Osteocyte (in vitro differentiated cells): ENCODE data around the gene TRIM36. TPM values are rescaled to one million over a fixed set of nuclear protein-coding genes. Genes with fewer than 3 reads are reported as not detected.

Source experiments
- DNase-seq: peaks from one replicate; pipeline ENCODE4 v3.0.0; 2021; ENCODE audit warnings: mixed read lengths; ENCODE audit not compliant: unreplicated experiment; ENCODE audit errors: extremely low spot score
- H3K27ac Mint-ChIP-seq: one replicate; pipeline ENCODE4 v1.8.0; 2021; ENCODE audit warnings: mild to moderate bottlenecking, mixed read lengths; ENCODE audit not compliant: unreplicated experiment
- H3K27me3 Mint-ChIP-seq: one replicate; pipeline ENCODE4 v1.8.0; 2021; ENCODE audit warnings: mixed read lengths; ENCODE audit not compliant: unreplicated experiment
- H3K36me3 Mint-ChIP-seq: one replicate; pipeline ENCODE4 v1.8.0; 2021; ENCODE audit warnings: mixed read lengths; ENCODE audit not compliant: unreplicated experiment
- H3K4me1 Mint-ChIP-seq: one replicate; pipeline ENCODE4 v1.8.0; 2021; ENCODE audit warnings: mixed read lengths; ENCODE audit not compliant: unreplicated experiment
- H3K4me3 Mint-ChIP-seq: one replicate; pipeline ENCODE4 v1.8.0; 2021; ENCODE audit warnings: mild to moderate bottlenecking, moderate library complexity, mixed read lengths; ENCODE audit not compliant: unreplicated experiment
- H3K9me3 Mint-ChIP-seq: one replicate; pipeline ENCODE4 v1.8.0; 2021; ENCODE audit warnings: mixed read lengths; ENCODE audit not compliant: unreplicated experiment
- CTCF ChIP-seq: fragments of 200-600 bp; sonication (generic); IDR thresholded peaks from 2 replicates; pipeline ENCODE4 v1.5.0; 2021; ENCODE audit warnings: antibody characterized with exemption, mild to moderate bottlenecking, moderate library complexity
- total RNA-seq: library from RNA; stranded (reverse); gene quantifications from 2 replicates; pipeline ENCODE4 v1.2.1, GENCODE V29; 2021

TRIM36 gene
- total RNA-seq, 1 donor from 2014 or later, result 13.3 TPM

- no peak for TF ChIP-seq CTCF
- no peak for DNase-seq
- H3K4me1 Mint-ChIP-seq, result peaks cover 14% of the 10 kb centered on the region
- no peaks in the 10 kb centered on the region for H3K9me3 Mint-ChIP-seq
- H3K36me3 Mint-ChIP-seq, result no peaks in the 10 kb centered on the region
- peaks cover 22% of the 10 kb centered on the region for H3K27me3 Mint-ChIP-seq
- H3K27ac Mint-ChIP-seq, result no peak overlapping the region
- no peak overlapping the region for H3K4me3 Mint-ChIP-seq
These were observed 69.3 kb downstream of the TRIM36 start for GRCh38 chr5:115100319-115100955.

- Mint-ChIP-seq H3K9me3 (no peaks in the 10 kb centered on the region), H3K27ac (no peak overlapping the region), H3K36me3 (no peaks in the 10 kb centered on the region), H3K4me3 (no peak overlapping the region), H3K27me3 (peaks cover 32% of the 10 kb centered on the region), H3K4me1 (peaks cover 14% of the 10 kb centered on the region)
- DNase-seq, result no peak
- TF ChIP-seq CTCF, result peak; percentile 86
These were observed 71.5 kb downstream of the TRIM36 start for GRCh38 chr5:115098041-115098702.

- no peak for DNase-seq
- Mint-ChIP-seq H3K36me3 (no peaks in the 10 kb centered on the region), H3K9me3 (no peaks in the 10 kb centered on the region), H3K4me1 (peaks cover 14% of the 10 kb centered on the region), H3K4me3 (no peak overlapping the region), H3K27ac (no peak overlapping the region), H3K27me3 (peaks cover 38% of the 10 kb centered on the region)
- no peak for TF ChIP-seq CTCF
These were observed 72.5 kb downstream of the TRIM36 start for GRCh38 chr5:115097236-115097635.

GRCh38 chr5:115096034-115096769 lies 73.5 kb downstream of the TRIM36 start:
- peaks cover 45% of the 10 kb centered on the region for H3K27me3 Mint-ChIP-seq
- H3K4me3 Mint-ChIP-seq, result no peak overlapping the region
- H3K4me1 Mint-ChIP-seq, result peaks cover 14% of the 10 kb centered on the region
- TF ChIP-seq CTCF, result no peak
- DNase-seq, result no peak
- H3K36me3 Mint-ChIP-seq, result no peaks in the 10 kb centered on the region
- no peak overlapping the region for H3K27ac Mint-ChIP-seq
- H3K9me3 Mint-ChIP-seq, result no peaks in the 10 kb centered on the region

GRCh38 chr5:115087951-115088350 lies 81.8 kb downstream of the TRIM36 start:
- no peak for TF ChIP-seq CTCF
- Mint-ChIP-seq H3K9me3 (no peaks in the 10 kb centered on the region), H3K4me3 (no peak overlapping the region), H3K27me3 (peaks cover 31% of the 10 kb centered on the region), H3K27ac (no peak overlapping the region), H3K36me3 (no peaks in the 10 kb centered on the region), H3K4me1 (no peaks in the 10 kb centered on the region)
- no peak for DNase-seq
